Endothelial cell (in vitro differentiated cells): ENCODE measurements around the gene SSBP3. TPM values are rescaled to one million over a fixed set of nuclear protein-coding genes. Genes with fewer than 3 reads are reported as not detected.

ENCODE experiments used
- DNase-seq: peaks from one replicate; pipeline ENCODE4 v3.0.0; 2021; ENCODE audit warnings: low spot score
- H3K27ac Mint-ChIP-seq: one replicate; pipeline ENCODE4 v1.8.0; 2021; ENCODE audit warnings: mixed read lengths, inconsistent platforms; ENCODE audit not compliant: unreplicated experiment
- H3K27me3 Mint-ChIP-seq: one replicate; pipeline ENCODE4 v1.8.0; 2021; ENCODE audit warnings: mild to moderate bottlenecking, moderate library complexity, mixed read lengths, inconsistent platforms; ENCODE audit not compliant: unreplicated experiment
- H3K36me3 Mint-ChIP-seq: one replicate; pipeline ENCODE4 v1.8.0; 2021; ENCODE audit warnings: mild to moderate bottlenecking, low read depth, mixed read lengths, inconsistent platforms; ENCODE audit not compliant: unreplicated experiment
- H3K4me1 Mint-ChIP-seq: one replicate; pipeline ENCODE4 v1.8.0; 2021; ENCODE audit warnings: mild to moderate bottlenecking, mixed read lengths, inconsistent platforms; ENCODE audit not compliant: unreplicated experiment
- H3K4me3 Mint-ChIP-seq: one replicate; pipeline ENCODE4 v1.8.0; 2021; ENCODE audit warnings: mild to moderate bottlenecking, mixed read lengths, inconsistent platforms; ENCODE audit not compliant: unreplicated experiment
- H3K9me3 Mint-ChIP-seq: one replicate; pipeline ENCODE4 v1.8.0; 2021; ENCODE audit warnings: mixed read lengths, inconsistent platforms; ENCODE audit not compliant: unreplicated experiment
- CTCF ChIP-seq: fragments of 200-600 bp; sonication (generic); IDR thresholded peaks from one replicate; pipeline ENCODE4 v1.5.0; 2021; ENCODE audit warnings: antibody characterized with exemption; ENCODE audit not compliant: unreplicated experiment
- total RNA-seq: library from RNA; stranded (reverse); fragmentation: NEBNext Ultra II Directional; extraction: Animal tissue kit (Norgen Biotek cat#: 25700); gene quantifications from one replicate; pipeline ENCODE4 v1.2.1, GENCODE V29; 2021; ENCODE audit not compliant: unreplicated experiment

The SSBP3 gene
- total RNA-seq, 1 donor from 2014 or later = 142 TPM

DNA sequence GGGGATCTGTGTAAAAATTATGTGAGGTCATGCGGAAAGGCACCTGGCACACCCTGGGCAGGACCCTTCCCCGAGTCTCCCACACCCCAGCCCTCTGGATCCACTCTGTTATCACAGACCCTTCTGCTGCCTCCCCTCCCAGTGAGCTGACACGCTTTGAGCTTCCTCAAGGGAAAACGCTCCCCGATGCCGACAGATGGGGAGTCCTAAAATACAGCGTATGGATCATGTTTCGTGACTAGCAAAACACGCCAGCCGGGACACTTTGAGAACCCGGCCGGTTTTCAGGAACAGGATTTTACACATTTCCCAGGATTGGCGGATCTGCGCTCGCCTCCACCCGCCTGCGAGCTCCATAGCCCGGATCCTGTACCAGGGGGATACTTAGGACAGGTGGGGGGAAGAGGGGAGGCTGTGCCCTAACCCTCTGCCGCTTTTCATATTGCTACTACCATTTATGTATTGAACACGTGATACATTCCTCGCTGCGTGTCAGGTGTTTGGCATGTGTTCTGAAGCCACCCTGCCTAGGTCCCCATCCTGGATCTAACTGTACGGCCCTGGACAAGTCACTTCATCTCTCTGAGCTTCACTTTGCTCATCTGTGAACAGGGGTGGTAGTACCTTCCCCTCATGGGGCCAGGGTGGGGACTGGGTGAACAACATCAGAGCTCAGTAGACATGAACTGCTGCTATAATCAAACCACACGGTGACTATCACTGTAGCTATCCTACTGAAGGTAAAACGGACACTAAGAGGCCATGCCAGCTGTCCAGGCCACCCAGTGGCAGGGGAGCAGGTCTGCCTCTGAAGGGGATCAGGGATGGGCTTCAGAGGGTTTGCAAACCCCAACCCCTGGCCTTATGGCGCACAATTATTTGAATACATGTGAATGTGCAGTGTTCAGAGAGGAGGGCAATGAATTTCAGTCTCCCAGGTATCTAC, 63.2 kb downstream of the SSBP3 start:
- DNase-seq = no peak
- H3K27ac Mint-ChIP-seq = no peak overlapping the region
- H3K9me3 Mint-ChIP-seq = no peaks in the 10 kb centered on the region
- H3K36me3 Mint-ChIP-seq = peaks cover 4% of the 10 kb centered on the region
- H3K27me3 Mint-ChIP-seq = peaks cover 2% of the 10 kb centered on the region
- peak overlapping the region; percentile 51 for H3K4me3 Mint-ChIP-seq
- TF ChIP-seq CTCF = no peak
- H3K4me1 Mint-ChIP-seq = peaks cover 63% of the 10 kb centered on the region

DNA sequence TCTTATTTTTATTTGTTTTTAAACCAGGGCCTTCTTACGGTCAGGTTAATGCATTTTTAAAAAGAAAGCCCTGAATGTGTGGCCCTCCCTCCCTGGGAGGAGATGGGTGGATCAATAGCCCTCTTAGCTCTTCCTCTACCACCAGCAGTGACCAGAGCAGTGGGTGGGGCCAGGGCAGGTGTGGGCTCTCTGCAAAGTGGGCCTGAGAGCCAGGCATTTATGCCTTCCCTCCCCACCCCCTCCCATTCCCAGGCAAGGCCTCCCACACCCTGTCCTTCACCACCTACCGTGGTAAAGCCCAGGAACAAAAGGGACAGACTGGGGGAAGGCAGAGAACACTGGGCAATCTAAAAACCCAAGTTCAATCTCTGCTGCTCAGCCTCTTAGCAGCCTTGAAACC, 63.9 kb downstream of the SSBP3 start:
- Mint-ChIP-seq H3K36me3 (peaks cover 4% of the 10 kb centered on the region), H3K9me3 (no peaks in the 10 kb centered on the region), H3K4me3 (no peak overlapping the region), H3K27ac (peak overlapping the region; percentile 5), H3K4me1 (peaks cover 58% of the 10 kb centered on the region), H3K27me3 (peaks cover 2% of the 10 kb centered on the region)
- no peak for TF ChIP-seq CTCF
- no peak for DNase-seq

DNA sequence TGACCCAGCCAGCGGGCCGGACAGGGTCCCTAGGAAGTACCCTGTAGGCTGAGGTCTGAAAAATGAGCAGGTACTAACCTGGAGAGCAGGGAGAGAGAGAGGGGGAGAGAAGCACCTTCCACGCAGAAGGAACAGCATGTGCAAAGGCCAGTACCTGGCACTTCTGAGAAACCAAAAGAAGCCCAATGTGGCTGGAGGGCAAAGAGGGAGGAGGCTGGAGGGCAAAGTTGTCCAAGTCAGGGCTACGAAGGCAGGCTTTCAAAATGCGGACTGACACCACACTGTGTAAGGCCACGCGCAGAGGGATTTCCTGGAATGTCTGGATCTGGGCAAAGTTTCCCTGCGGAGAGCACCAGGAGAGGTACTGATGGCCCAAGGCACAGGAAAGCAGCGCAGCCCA, 64.4 kb downstream of the SSBP3 start:
- TF ChIP-seq CTCF = no peak
- H3K4me1 Mint-ChIP-seq = peaks cover 62% of the 10 kb centered on the region
- H3K27ac Mint-ChIP-seq = no peak overlapping the region
- H3K27me3 Mint-ChIP-seq = peaks cover 2% of the 10 kb centered on the region
- DNase-seq = no peak
- no peak overlapping the region for H3K4me3 Mint-ChIP-seq
- peaks cover 4% of the 10 kb centered on the region for H3K36me3 Mint-ChIP-seq
- H3K9me3 Mint-ChIP-seq = no peaks in the 10 kb centered on the region

GRCh38 chr1:54340878-54341277, 65.3 kb downstream of the SSBP3 start:
- H3K4me3 Mint-ChIP-seq = no peak overlapping the region
- peaks cover 70% of the 10 kb centered on the region for H3K4me1 Mint-ChIP-seq
- no peak for TF ChIP-seq CTCF

DNA sequence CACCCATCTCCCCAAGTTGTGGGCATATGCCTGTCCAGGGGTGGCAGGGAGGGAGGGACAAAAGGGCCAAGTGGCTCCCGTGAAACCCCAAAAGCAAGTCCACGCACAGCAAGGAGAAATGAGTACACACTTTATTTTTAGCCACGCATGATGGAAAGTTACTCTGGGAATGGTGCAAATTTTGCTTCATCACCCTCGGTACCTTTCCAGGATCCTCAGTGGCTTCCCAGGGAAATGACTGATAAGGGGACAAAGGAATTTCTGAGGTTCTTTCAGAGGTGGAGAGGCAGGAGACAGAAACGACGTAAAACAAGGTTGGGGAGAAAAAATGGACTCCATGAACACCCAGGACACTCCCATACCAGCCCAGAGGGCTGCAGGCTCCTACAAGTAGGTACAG, 65.8 kb downstream of the SSBP3 start:
- no peak for TF ChIP-seq CTCF
- DNase-seq = no peak
- Mint-ChIP-seq H3K9me3 (no peaks in the 10 kb centered on the region), H3K4me1 (peaks cover 73% of the 10 kb centered on the region), H3K4me3 (no peak overlapping the region), H3K27me3 (peaks cover 2% of the 10 kb centered on the region), H3K27ac (peak overlapping the region; percentile 87), H3K36me3 (peaks cover 4% of the 10 kb centered on the region)

More at GRCh38 chr1:54340878-54341277, 65.3 kb downstream of the SSBP3 start:
- Mint-ChIP-seq H3K36me3 (peaks cover 4% of the 10 kb centered on the region), H3K27ac (peak overlapping the region; percentile 63), H3K27me3 (peaks cover 2% of the 10 kb centered on the region), H3K9me3 (no peaks in the 10 kb centered on the region)
- DNase-seq = no peak
